C1 segment of cervical spinal cord (tissue), 14 donors: Measurements from ENCODE around the gene SPOCK1.

ENCODE experiments used
- DNase-seq, 14 donors: peaks; one replicate each; lab custom pipeline; 2025; lab: John Stamatoyannopoulos, UW

The SPOCK1 gene

GRCh38 chr5:137332296-137332695 lies 166.8 kb downstream of the SPOCK1 start:
- peak in 1 of 14 donors; percentile 76 for DNase-seq

DNA sequence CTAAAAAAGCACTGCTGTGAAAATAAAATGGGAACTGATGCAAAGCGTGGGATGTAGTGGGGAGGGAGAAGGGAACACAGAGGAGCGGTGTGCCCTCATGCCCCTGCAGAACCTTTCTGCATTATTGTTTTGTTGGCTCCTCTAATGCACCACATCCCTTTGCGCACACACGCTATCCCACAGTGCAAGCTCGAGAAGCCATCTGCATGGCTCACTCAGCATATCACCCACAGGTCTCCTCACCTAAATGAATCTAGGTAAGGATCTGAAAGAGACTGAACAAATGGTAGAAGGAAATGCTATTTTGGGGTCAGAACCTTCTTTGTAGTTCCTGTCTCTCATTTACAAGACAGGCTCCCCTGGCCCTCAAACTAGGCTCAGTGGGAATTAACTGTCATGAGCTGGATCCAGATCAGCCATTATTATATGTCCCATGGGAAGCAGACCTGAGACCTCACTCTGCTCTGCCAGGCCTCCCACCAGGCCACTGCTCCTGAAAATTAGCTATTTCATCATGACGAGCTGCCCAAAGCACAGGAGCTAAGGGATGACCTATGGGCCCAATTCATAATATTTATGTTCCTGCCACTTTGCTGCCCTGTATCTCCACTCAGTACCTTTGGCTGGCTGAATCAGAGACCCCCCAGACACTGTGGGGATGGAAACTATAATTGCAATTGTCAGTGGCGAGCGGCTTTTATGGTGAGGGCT lies 169.4 kb downstream of the SPOCK1 start:
- peak in 1 of 14 donors; percentile 56 for DNase-seq

GRCh38 chr5:137328991-137329390 lies 170.1 kb downstream of the SPOCK1 start:
- no peak for DNase-seq

DNA sequence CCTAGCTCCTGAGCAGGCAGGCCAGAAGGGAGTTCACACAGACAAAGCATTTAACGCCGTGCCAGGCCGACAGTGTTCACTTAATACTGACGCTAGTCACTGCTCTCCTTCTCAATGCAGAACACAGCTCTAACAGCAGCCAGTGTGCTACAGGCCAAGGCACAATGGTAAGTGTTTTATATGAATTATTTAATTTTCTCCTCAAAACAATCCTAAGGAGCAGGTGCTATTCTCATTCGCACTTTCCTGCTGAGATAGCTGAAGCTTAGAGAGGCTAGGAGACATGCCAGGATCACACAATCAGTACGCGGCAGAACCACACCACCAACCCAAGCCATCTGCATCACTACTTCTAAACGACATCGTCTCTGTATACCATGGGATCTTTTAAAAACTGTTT lies 170.7 kb downstream of the SPOCK1 start:
- DNase-seq, result peak in 1 of 14 donors; percentile 60

- no peak for DNase-seq
These were observed 173.4 kb downstream of the SPOCK1 start for GRCh38 chr5:137325721-137326120.

GRCh38 chr5:137320056-137321045 lies 178.8 kb downstream of the SPOCK1 start:
- peak in 7 of 14 donors; percentile 17 to 52 (median 29) for DNase-seq

- DNase-seq, result no peak
These were observed 181.1 kb downstream of the SPOCK1 start for GRCh38 chr5:137318027-137318426.

GRCh38 chr5:137316346-137316736 lies 182.8 kb downstream of the SPOCK1 start:
- DNase-seq, result no peak

DNA sequence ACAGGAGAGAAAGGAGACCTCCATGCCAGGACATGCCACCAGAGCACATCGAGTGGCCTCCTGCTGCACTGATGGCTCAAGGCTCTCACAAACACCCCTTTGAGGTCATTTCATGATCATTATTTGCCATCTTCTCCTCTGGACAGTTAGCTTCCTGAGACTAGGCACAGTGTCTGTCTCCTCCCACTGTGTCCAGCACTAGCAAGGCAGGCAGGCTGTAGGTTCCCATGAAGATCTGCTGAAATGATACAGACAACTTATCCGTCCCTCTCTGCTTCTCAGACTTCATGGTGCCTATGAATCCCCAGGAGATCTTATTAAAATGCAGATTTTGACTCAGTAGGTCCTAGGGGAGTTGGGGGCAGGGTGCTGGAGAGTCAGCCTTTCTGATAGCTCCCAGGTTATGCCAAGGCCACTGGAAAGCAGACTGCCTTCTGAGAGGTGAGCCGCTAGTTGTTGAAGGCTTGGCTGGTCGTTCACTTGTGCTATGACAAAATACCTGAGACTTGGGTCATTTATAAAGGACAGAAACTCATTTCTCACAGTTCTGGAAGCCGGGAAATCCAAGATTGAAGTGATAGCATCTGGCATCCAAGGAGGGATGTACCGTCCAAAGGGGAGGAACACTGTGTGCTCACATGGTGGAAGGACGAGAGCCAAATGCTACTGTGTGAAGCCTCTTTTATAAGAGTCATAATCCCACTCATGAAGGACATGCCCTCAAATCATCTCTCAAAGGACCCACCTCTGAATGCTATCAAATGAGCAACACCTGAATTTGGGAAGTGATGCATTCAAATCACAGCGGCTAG lies 183.4 kb downstream of the SPOCK1 start:
- DNase-seq, result peak in 1 of 14 donors; percentile 53

GRCh38 chr5:137315109-137315508 lies 184.0 kb downstream of the SPOCK1 start:
- no peak for DNase-seq

- DNase-seq, result peak in 1 of 14 donors; percentile 92
These were observed 185.5 kb downstream of the SPOCK1 start for GRCh38 chr5:137313526-137314175.

DNA sequence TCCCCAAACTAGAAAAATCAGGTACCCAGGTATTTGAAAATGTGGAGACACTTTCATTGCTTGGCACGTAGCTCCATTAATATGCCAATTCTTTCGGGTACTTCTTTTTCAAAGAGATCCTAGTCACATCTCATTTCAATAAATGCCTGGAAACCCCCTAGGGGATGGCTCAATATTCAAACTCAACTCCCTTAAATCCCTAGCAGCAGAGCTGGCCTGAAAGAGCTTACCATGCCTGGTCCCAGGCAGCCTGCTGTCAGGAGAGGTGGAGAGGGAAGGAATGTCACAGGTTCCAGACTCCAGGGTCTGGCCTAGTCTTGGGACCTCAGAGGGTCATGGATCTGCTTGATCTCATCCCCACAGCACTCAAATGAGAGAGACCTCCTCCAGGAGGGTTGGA lies 187.1 kb downstream of the SPOCK1 start:
- peak in 1 of 14 donors; percentile 50 for DNase-seq

DNA sequence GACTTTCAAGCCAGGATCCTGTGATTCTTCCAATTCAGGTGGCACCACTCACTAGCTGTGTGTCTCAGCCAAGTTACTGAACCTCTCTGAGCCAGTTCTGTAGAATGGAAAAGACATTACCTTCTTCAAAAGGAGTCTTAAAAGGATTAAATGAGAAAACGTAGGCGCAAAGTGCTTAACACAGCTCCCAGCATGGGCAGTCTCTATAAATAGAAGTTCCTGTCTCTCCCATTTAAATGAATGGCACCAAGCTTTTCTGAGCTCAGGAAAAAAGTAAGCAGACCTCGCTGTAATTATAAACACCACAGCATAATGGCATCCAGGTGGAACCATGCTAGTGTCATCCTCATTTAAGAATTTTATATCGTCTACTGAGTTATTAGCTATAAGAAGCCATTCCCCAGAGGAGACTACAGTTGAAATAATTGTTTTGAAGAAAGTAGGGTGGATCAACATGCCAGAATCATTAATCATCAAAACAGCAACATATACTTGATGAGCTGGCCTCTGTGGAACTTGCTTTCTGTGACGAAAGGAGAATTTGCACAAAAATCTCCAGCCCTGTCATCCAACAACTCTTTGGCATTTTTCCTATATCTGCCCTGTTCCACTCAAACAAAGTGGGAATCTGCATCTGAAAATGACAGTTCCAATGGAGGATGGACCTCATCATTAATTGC lies 188.9 kb downstream of the SPOCK1 start:
- DNase-seq, result peak in 1 of 14 donors; percentile 56

- DNase-seq, result no peak
These were observed 189.8 kb downstream of the SPOCK1 start for GRCh38 chr5:137309290-137309689.

DNA sequence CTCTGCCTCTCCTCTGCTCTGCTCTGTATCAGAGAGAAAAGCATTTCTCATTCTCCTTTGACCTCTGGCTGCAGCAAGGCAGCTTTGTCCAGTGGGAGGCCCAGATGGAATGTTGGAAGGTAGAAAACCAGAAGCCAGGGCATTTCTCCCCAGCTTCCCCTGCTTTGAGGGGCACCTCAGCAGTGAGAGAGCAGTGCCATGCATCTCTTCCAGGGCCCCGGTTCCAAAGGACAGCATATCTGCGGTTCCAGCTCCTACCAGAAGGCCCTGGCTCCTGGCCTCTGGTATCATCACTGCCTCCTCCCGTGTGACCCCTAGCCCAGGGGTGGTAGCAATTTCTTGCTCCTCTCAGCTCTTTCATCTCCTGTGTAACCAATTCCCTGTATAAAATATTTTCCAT lies 190.8 kb downstream of the SPOCK1 start:
- peak in 1 of 14 donors; percentile 62 for DNase-seq

DNA sequence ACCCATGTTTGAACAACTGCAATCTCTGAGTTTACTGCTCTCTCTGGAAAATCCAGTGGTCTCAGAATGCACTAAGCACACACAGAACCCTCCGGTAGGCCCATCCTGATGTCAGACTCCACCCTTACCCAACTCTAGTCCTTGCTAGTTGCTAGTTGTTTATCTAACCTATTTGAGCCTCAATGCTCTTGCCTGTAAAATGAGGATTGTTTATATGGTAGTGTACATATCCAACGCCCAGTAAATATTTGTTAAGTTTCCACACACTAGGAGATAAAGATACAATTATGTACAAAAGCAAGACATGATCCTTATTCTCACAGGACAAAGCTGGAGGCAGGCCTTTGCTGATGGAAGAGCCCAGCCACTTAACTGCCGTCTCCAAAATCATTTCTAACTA lies 192.2 kb downstream of the SPOCK1 start:
- peak in 1 of 14 donors; percentile 49 for DNase-seq

GRCh38 chr5:137305971-137306602 lies 193.0 kb downstream of the SPOCK1 start:
- DNase-seq, result peak in 1 of 14 donors; percentile 61

- DNase-seq, result peak in 1 of 14 donors; percentile 92
These were observed 194.8 kb downstream of the SPOCK1 start for GRCh38 chr5:137304226-137304874.

DNA sequence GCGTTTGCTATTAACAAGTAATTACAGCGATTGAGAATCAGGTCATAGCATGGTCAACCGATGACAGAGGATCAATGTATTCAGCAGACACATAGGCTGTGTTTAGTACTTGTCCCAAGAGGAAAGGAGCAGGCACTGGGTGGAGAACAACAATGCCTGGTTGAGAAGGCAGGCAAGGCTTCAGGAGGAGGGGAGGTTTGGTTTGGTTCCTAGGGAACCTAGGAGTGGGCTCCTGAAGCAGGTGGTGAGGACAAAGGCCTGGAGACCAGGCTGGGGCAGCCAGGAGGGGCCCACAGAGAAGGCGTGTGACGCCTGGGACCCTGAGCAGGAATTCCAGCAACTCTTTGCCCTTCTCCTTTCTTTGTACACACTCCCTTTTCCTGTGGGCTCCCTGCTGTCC lies 195.6 kb downstream of the SPOCK1 start:
- DNase-seq, result no peak
